Neural cell (in vitro differentiated cells): Measurements from ENCODE around the gene RNF133.

Experiments used
- EP300 ChIP-seq: fragments of 450-650 bp; conservative IDR thresholded peaks from 2 replicates; pipeline ENCODE4 v1.6.1; 2014; ENCODE audit warnings: antibody characterized with exemption, mild to moderate bottlenecking, moderate library complexity; ENCODE audit not compliant: poor library complexity, severe bottlenecking
- EZH2 ChIP-seq: fragments of 200-600, 300-800 bp; shearing (Covaris generic), sonication (generic); IDR thresholded peaks from 2 replicates; pipeline ENCODE4 v1.6.1; 2014; ENCODE audit warnings: antibody characterized with exemption, low read length, borderline replicate concordance, mild to moderate bottlenecking; ENCODE audit not compliant: insufficient read depth, poor library complexity, severe bottlenecking
- POLR2AphosphoS5 ChIP-seq: IDR thresholded peaks from 2 replicates; pipeline ENCODE4 v1.6.1; 2012
- RAD21 ChIP-seq: fragments of 450-650 bp; conservative IDR thresholded peaks from 2 replicates; pipeline ENCODE4 v1.6.1; 2014; ENCODE audit warnings: antibody characterized with exemption, mild to moderate bottlenecking, moderate library complexity
- SMC3 ChIP-seq: fragments of 450-650 bp; conservative IDR thresholded peaks from 2 replicates; pipeline ENCODE4 v1.6.1; 2014; ENCODE audit warnings: antibody characterized with exemption, mild to moderate bottlenecking, moderate library complexity; ENCODE audit not compliant: poor library complexity
- TAF1 ChIP-seq: IDR thresholded peaks from 2 replicates; pipeline ENCODE4 v1.6.1; 2012; ENCODE audit warnings: low read depth
- TF ChIP-seq, protein P1 (sequence below): fragments of 450-650 bp; IDR thresholded peaks from 2 replicates; pipeline ENCODE4 v1.5.1; 2014; ENCODE audit warnings: antibody characterized with exemption, mild to moderate bottlenecking, moderate library complexity; ENCODE audit not compliant: poor library complexity, severe bottlenecking
- TF ChIP-seq, protein P2 (sequence below): IDR thresholded peaks from 2 replicates; pipeline ENCODE4 v1.6.1; 2012; ENCODE audit warnings: borderline replicate concordance

DNA sequence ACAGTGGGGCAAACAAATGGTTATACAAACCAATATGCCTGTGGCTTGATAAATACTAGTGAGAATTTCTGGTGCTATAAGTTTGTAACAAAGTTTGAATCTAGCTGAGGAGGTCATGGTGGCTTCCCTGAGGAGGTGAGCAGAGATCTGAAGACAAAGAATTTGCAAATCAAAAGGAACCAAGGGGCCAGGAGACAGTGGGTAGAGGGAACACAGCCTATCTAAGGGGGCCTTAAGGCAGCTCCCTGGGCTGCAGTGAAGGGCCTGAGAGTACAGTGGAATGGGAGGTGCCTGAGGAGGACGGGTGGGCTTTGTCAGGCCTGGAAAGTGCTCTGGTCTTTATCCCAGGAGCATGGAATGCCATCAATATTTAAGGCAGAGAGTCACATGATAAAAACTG, 21.8 kb downstream of the RNF133 start:
- TF ChIP-seq, protein P1, sequence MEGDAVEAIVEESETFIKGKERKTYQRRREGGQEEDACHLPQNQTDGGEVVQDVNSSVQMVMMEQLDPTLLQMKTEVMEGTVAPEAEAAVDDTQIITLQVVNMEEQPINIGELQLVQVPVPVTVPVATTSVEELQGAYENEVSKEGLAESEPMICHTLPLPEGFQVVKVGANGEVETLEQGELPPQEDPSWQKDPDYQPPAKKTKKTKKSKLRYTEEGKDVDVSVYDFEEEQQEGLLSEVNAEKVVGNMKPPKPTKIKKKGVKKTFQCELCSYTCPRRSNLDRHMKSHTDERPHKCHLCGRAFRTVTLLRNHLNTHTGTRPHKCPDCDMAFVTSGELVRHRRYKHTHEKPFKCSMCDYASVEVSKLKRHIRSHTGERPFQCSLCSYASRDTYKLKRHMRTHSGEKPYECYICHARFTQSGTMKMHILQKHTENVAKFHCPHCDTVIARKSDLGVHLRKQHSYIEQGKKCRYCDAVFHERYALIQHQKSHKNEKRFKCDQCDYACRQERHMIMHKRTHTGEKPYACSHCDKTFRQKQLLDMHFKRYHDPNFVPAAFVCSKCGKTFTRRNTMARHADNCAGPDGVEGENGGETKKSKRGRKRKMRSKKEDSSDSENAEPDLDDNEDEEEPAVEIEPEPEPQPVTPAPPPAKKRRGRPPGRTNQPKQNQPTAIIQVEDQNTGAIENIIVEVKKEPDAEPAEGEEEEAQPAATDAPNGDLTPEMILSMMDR, result no peak
- TF ChIP-seq EZH2 (no peak), RAD21 (no peak), SMC3 (no peak), TAF1 (no peak), POLR2AphosphoS5 (no peak), EP300 (no peak)
- TF ChIP-seq, protein P2, sequence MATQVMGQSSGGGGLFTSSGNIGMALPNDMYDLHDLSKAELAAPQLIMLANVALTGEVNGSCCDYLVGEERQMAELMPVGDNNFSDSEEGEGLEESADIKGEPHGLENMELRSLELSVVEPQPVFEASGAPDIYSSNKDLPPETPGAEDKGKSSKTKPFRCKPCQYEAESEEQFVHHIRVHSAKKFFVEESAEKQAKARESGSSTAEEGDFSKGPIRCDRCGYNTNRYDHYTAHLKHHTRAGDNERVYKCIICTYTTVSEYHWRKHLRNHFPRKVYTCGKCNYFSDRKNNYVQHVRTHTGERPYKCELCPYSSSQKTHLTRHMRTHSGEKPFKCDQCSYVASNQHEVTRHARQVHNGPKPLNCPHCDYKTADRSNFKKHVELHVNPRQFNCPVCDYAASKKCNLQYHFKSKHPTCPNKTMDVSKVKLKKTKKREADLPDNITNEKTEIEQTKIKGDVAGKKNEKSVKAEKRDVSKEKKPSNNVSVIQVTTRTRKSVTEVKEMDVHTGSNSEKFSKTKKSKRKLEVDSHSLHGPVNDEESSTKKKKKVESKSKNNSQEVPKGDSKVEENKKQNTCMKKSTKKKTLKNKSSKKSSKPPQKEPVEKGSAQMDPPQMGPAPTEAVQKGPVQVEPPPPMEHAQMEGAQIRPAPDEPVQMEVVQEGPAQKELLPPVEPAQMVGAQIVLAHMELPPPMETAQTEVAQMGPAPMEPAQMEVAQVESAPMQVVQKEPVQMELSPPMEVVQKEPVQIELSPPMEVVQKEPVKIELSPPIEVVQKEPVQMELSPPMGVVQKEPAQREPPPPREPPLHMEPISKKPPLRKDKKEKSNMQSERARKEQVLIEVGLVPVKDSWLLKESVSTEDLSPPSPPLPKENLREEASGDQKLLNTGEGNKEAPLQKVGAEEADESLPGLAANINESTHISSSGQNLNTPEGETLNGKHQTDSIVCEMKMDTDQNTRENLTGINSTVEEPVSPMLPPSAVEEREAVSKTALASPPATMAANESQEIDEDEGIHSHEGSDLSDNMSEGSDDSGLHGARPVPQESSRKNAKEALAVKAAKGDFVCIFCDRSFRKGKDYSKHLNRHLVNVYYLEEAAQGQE, result no peak
